Nephron progenitor cell (in vitro differentiated cells): ENCODE measurements around the gene RAMP1.

Experiments used
- DNase-seq: peaks from one replicate; pipeline ENCODE4 v3.0.0; 2021
- H3K27ac Mint-ChIP-seq: 2 replicates; pipeline ENCODE4 v1.8.0; 2021; ENCODE audit warnings: mild to moderate bottlenecking, moderate library complexity, mixed read lengths
- H3K27me3 Mint-ChIP-seq: 2 replicates; pipeline ENCODE4 v1.8.0; 2021; ENCODE audit warnings: mild to moderate bottlenecking, low read depth, mixed read lengths; ENCODE audit not compliant: poor library complexity
- H3K36me3 Mint-ChIP-seq: 2 replicates; pipeline ENCODE4 v1.8.0; 2021; ENCODE audit warnings: low read depth, mixed read lengths
- H3K4me1 Mint-ChIP-seq: 2 replicates; pipeline ENCODE4 v1.8.0; 2021; ENCODE audit warnings: mixed read lengths
- H3K4me3 Mint-ChIP-seq: 2 replicates; pipeline ENCODE4 v1.8.0; 2021; ENCODE audit warnings: mild to moderate bottlenecking, moderate library complexity, mixed read lengths
- H3K9me3 Mint-ChIP-seq: 2 replicates; pipeline ENCODE4 v1.8.0; 2021; ENCODE audit warnings: mild to moderate bottlenecking, moderate library complexity, mixed read lengths
- CTCF ChIP-seq: fragments of 200-600 bp; sonication (generic); IDR thresholded peaks from 2 replicates; pipeline ENCODE4 v1.5.0; 2021; ENCODE audit warnings: antibody characterized with exemption

Gene RAMP1

GRCh38 chr2:237823544-237823943, 35.9 kb upstream of the RAMP1 start:
- Mint-ChIP-seq H3K27ac (no peak overlapping the region), H3K9me3 (no peaks in the 10 kb centered on the region), H3K27me3 (peaks cover 4% of the 10 kb centered on the region), H3K4me1 (no peaks in the 10 kb centered on the region), H3K4me3 (no peak overlapping the region), H3K36me3 (no peaks in the 10 kb centered on the region)
- TF ChIP-seq CTCF: no peak
- no peak for DNase-seq

- no peaks in the 10 kb centered on the region for H3K9me3 Mint-ChIP-seq
- no peak for TF ChIP-seq CTCF
- peaks cover 4% of the 10 kb centered on the region for H3K27me3 Mint-ChIP-seq
- H3K4me3 Mint-ChIP-seq: no peak overlapping the region
- DNase-seq: no peak
- H3K4me1 Mint-ChIP-seq: no peaks in the 10 kb centered on the region
- no peak overlapping the region for H3K27ac Mint-ChIP-seq
- H3K36me3 Mint-ChIP-seq: no peaks in the 10 kb centered on the region
These were observed 35.3 kb upstream of the RAMP1 start for GRCh38 chr2:237824085-237824484.

GRCh38 chr2:237827421-237827987, 31.9 kb upstream of the RAMP1 start:
- TF ChIP-seq CTCF: no peak
- Mint-ChIP-seq H3K27ac (no peak overlapping the region), H3K9me3 (no peaks in the 10 kb centered on the region), H3K4me3 (no peak overlapping the region), H3K27me3 (peaks cover 11% of the 10 kb centered on the region), H3K4me1 (peaks cover 7% of the 10 kb centered on the region), H3K36me3 (no peaks in the 10 kb centered on the region)
- no peak for DNase-seq

GRCh38 chr2:237830522-237830921, 28.9 kb upstream of the RAMP1 start:
- TF ChIP-seq CTCF: no peak
- Mint-ChIP-seq H3K36me3 (no peaks in the 10 kb centered on the region), H3K4me1 (peaks cover 7% of the 10 kb centered on the region), H3K9me3 (no peaks in the 10 kb centered on the region), H3K4me3 (no peak overlapping the region), H3K27ac (no peak overlapping the region), H3K27me3 (peaks cover 7% of the 10 kb centered on the region)
- DNase-seq: no peak

GRCh38 chr2:237833546-237833945, 25.9 kb upstream of the RAMP1 start:
- Mint-ChIP-seq H3K9me3 (no peaks in the 10 kb centered on the region), H3K36me3 (no peaks in the 10 kb centered on the region), H3K27me3 (peaks cover 7% of the 10 kb centered on the region), H3K4me3 (no peak overlapping the region), H3K27ac (no peak overlapping the region), H3K4me1 (peaks cover 7% of the 10 kb centered on the region)
- DNase-seq: no peak
- TF ChIP-seq CTCF: no peak

GRCh38 chr2:237835372-237835771, 24.1 kb upstream of the RAMP1 start:
- no peak overlapping the region for H3K27ac Mint-ChIP-seq
- no peaks in the 10 kb centered on the region for H3K36me3 Mint-ChIP-seq
- peaks cover 15% of the 10 kb centered on the region for H3K27me3 Mint-ChIP-seq
- TF ChIP-seq CTCF: no peak
- no peak for DNase-seq
- H3K4me3 Mint-ChIP-seq: no peak overlapping the region
- peaks cover 7% of the 10 kb centered on the region for H3K4me1 Mint-ChIP-seq
- H3K9me3 Mint-ChIP-seq: no peaks in the 10 kb centered on the region
